NOMO-1 treated with DMSO at 0.1 percent for 48 hours (cell line): Measurements from ENCODE around the gene AFF3.
A peak's percentile ranks its signal among the peaks of the same experiment; 100 is the strongest.
"Not testable (repeated sequence)": the region's sequence is repeated elsewhere in the genome, so short reads cannot be mapped to it uniquely, and the experiment has no call there.

Source experiments
- DNase-seq: peaks from one replicate; lab custom pipeline; 2025; ENCODE audit not compliant: unreplicated experiment; lab: John Stamatoyannopoulos, UW

Gene AFF3

DNA sequence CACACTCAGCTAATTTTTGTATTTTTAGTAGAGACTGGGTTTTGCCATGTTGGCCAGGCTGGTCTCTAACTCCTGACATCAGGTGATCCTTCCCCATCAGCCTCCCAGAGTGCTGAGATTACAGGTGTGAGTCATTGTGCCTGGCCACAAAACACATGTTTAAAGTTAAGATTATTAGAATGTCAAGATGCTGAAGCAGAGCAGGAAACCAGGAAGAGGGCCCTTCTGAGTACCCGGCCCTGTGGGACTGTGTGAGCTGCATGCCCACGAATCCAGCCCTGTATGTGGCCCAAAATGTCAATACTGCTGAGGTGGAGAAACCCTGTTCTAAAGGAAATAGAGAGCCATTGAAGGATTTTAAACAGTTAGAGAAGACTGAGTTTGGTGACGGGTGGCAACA, 621.6 kb downstream of the AFF3 start:
- DNase-seq, result no peak

DNA sequence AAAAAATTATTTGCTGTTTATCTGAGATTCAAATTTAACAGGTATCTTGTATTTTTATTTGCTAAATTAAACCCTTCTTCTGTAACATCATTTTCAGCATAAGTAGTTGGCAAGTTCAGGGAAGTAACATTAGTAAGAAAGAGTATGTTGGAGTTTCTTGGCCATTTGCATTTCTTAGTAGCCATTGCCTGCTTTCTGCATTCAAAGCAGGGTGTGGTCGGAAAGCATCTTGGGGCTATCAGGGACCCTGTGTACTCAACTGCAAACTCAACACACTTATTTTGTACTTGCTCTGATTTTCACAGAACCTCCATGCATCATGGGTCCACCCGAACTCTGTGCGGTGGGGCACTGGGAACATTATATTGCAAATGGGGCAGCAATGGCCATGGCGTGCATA, 622.2 kb downstream of the AFF3 start:
- DNase-seq, result no peak

DNA sequence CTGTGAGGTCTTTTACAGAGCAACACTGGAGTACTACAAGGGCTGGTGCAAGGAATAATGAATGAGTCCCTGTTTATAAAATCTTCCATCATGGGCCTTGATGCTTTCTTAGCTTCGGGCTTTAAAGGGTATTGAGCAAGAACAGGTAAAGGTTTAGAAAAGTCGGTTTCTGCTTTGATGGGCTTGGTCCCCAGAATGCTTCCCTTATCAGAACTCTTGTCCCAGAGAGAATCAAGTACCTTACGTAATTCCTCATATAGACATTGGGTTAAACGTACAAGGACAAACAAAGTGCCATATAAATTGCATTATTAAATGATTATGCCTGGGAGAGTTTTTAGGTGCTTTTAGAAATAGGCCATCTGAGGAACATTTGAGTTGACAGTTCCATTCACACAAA, 628.0 kb downstream of the AFF3 start:
- DNase-seq, result no peak

DNA sequence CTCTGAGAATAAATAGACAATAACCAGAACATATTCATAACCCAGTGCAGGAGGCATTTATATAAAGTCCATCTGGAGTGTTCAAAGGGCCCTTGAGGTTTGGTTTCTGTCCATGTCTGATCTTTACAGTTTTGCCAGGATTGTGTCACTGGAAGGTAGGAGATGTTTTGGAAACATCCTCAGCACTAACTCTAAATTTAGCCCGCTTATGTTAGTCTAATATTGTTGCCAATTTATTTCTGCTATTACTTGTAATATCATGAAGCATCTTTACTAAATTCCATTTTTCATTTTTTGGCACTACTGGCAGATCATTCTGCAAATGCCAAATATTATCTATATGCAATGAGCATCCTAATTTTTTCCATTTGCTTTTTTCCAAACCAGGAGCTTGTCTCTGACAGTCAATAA, 630.2 kb downstream of the AFF3 start:
- no peak for DNase-seq

DNA sequence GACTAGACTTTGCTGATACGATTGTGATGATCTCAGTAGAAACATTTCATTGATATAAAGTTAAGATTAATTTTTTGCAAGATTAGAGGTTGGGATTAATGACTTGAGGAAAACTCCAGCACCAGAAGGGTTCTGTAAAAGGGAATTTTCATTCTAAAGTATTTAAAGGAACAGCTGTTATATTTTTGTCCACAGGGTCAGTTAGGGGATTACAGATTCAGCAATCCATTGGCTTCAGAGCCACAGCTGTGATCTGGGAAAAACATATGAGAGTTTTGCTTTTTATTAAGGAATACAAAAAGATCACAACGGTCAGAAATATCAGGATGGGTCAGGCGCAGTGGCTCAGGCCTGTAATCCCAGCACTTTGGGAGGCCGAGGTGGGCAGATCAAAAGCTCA, 633.0 kb downstream of the AFF3 start:
- DNase-seq, result no peak

DNA sequence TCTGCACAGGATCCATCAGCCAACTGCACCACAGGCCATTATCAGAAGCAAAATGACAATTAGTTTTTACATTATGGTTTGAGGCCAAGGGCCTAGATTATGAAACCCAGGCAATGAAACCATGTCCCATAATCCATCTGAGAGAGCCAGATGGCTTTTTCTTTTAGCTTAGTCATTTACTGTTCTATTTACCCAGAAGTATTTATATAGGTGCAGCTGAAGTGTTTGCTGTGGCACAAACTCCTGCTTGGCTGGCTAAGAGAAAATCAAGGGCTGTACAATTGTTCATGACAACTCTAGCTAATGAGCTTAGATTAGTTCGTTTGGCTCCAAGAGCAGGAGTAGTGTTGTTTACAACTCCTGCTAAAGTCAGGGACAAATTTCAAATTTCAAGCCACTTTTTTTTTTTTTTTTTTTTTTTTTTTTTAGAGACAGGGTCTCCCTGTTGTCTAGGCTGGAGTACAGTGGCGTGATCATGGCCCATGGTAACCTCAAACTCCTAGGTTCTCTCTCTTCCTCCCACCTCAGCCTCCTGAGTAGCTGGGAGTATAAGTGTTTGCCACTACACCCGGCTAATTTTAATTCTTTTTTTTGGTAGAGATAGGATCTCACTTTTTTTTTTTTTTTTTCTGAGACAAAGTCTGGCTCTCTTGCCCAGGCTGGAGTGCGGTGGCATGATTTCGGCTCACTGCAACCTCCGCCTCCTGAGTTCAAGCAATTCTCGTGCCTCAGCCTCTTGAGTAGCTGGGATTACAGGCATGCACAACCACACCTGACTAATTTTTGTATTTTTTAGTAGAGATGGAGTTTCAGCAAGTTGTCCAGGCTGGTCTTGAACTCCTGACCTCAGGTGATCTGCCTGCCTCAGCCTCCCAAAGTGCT, 634.2 kb downstream of the AFF3 start:
- DNase-seq, result no peak

DNA sequence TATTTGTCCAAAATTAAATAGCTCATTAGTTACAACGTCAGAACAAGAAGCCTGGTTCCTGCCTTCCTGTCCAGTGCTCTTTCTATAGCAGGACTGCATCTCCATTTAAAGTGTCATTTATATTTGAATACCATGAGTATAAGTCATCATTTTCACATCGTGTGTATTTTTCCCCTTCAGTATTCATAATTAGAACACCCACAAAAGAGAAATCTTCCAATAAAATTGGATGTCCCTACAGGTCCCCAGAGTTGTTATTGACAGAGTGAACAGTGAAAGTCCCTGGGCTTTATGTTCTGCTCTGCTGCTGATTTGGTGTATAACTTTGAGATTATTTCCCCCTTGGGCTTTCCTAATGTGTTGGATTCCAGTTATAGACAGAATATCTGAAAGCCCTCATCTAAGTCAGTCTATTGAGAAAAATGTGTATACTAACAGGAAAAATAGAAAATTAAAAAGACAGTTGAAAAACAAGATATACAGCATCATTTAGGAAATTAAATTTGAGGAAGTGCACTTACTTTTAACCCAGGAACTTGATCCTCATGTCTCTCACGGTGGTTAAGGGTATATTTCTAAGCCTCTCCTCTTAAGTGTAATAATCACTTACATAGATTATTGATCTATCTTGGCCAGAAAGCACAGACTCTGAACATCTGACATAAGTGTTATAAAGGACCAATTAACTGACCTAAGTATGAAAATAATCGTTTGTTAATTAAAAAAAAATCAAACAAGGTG, 637.4 kb downstream of the AFF3 start:
- peak; percentile 12 for DNase-seq

DNA sequence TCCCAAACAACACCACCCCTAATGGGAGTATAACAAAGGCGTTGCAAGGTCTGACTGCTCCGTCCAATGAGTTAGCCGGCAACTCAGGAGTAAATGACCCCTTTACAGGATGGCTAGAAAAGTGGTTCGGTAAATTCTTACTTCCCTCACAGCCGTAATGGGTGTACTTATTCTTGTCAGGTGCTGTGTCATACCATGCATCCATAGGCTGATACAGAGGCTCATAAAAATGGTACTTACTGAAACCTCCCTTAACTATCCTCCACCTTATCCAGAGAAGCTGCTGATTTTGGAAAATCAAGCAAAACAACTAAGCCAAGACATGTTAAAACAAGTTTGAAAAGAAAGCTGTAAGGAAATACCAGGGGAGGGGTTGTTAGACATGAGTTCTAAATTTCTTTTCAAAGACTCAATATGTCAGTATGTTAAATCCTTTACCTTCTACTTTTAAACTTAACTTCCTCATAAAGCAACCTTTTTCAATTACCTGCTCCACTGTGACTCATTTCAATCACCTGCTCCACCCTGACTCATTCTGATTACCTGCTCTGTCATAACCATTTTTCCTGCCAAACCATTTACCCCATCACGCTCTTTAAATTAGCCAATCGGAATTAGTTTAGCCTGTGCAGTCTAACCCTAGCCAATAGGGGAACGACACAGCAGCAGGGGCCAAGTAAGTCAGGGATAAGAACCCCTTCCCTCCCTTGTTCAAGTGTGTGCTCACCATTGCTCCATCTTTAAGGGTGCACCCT, 638.6 kb downstream of the AFF3 start:
- DNase-seq, result not testable (repeated sequence)

DNA sequence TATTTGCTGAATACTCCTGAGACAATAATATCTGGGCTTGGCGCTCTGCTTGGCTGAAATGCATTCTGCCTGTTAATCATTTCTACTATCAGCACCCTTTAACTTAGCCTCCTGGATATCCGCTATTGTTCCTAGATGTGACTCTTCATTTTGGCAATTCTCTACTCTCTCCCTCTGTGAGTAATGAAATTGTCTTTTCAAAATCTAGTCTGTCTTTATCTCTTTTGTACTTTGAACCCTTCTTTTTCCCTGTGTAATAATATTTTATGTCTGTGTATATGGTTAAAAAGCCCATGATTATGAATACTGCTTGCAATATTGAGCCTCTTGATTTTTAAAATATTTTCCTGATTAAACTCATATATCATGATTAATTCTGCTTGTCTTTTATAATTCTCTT, 646.4 kb downstream of the AFF3 start:
- no peak for DNase-seq
